ENCODE results near the gene MARK3. TPM values are rescaled to one million over a fixed set of nuclear protein-coding genes. Genes with fewer than 3 reads are reported as not detected.

MARK3 gene
- total and polyA plus RNA-seq, 2 of the 13 experiments (the other 11 are each of a cell fraction or from before 2014, with no cell fraction given), result 47.7 to 56.6 TPM

DNA sequence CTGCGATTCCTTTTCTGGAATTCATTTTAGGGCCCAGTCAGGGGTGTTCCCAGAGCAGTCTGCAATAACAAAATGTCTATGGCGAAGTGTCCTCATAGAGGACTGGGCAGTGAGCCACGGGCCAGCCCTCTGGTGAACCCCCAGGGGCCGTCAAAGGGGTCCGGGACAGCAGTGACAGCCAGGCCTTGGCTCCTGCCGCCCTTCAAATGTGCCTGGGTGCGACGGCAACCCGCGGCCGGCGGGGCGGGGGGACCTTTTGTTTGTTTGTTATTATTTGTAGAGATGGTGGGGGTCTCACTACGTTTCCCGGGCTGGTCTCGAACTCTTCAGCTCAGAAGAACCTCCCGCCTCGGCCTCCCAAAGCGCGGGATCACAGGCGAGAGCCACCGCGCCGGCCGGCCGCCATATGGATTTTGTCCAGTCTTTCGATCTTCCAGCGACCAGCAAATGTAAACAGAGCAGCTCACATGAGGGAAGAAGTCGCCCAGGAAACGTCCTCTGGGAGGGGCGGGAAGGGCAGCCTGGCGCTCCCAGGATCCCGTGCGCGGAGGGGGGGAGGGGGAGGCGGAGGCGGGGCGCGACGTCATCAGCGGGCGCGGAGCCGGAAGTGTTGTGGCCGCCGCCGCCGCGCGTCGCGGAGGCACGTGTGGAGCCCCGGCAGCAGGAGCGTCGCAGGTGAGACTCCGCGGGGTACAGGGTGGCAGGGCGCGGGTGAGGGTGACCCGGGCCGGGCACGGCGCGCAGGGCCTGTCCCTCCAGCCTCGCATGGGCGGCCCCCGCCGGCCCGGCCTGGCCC, 143.6 kb downstream of the MARK3 start, which contains the start of gene TRMT61A (continued):
- TF ChIP-seq GMEB1 (CRISPR knock-in tag; IDR thresholded peaks at IDR 0.05; ENCODE audit: borderline replicate concordance), result peak; percentile 51
- TF ChIP-seq ZNF777 (CRISPR knock-in tag; IDR thresholded peaks at IDR 0.05), result 0 out of 2 replicates have a peak, but pooled peaks have one; percentile 24
- no peak for TF ChIP-seq SRSF1 (optimal IDR thresholded peaks at IDR 0.05; ENCODE audit: low read depth, low read length)
- no peak for TF ChIP-seq EZH2 (conservative IDR thresholded peaks at IDR 0.05; ENCODE audit: low read depth, low read length)
- TF ChIP-seq DMAP1 (CRISPR knock-in tag; IDR thresholded peaks at IDR 0.05), result peak; percentile 66
- no peak for TF ChIP-seq ARID2 (CRISPR knock-in tag; IDR thresholded peaks at IDR 0.05; ENCODE audit: borderline replicate concordance)
- no peak for TF ChIP-seq TBX3 (IDR thresholded peaks at IDR 0.05; ENCODE audit: borderline replicate concordance)
- TF ChIP-seq SOX13 (IDR thresholded peaks at IDR 0.05), result no peak
- TF ChIP-seq SOX13 (CRISPR knock-in tag; conservative IDR thresholded peaks at IDR 0.05 in 1 of 2, IDR thresholded peaks at IDR 0.05 in 1 of 2), result peak in 1 of 2 experiments; percentile 38; a peak in 2 of 4 replicates
- TF ChIP-seq NR2F2 (IDR thresholded peaks at IDR 0.05; ENCODE audit: borderline replicate concordance, low read depth), result peak; percentile 8; the same call in 1 of the 2 replicates
- TF ChIP-seq ZNF225 (CRISPR knock-in tag; IDR thresholded peaks at IDR 0.05), result 0 out of 2 replicates have a peak, but pooled peaks have one; percentile 14
- TF ChIP-seq ADNP (CRISPR knock-in tag; IDR thresholded peaks at IDR 0.05), result no peak
- 0 out of 2 replicates have a peak, but pooled peaks have one; percentile 31 for TF ChIP-seq ZFP91 (CRISPR knock-in tag; IDR thresholded peaks at IDR 0.05; ENCODE audit: borderline replicate concordance)
- TF ChIP-seq ELF1 (CRISPR knock-in tag; IDR thresholded peaks at IDR 0.05), result peak; percentile 68
- peak; percentile 69; the same call in 1 of the 2 replicates for TF ChIP-seq TFE3 (CRISPR knock-in tag; IDR thresholded peaks at IDR 0.05)
- 0 out of 2 replicates have a peak, but pooled peaks have one; percentile 44 for TF ChIP-seq SSRP1 (CRISPR knock-in tag; IDR thresholded peaks at IDR 0.05)
- peak; percentile 16 for TF ChIP-seq AGO1 (IDR thresholded peaks at IDR 0.05; ENCODE audit: low read depth, low read length, poor library complexity, severe bottlenecking)
- TF ChIP-seq ZNF550 (CRISPR knock-in tag; IDR thresholded peaks at IDR 0.05; ENCODE audit: borderline replicate concordance), result no peak
- no peak for TF ChIP-seq SRY (CRISPR knock-in tag; IDR thresholded peaks at IDR 0.05)
- TF ChIP-seq PITX1 (CRISPR knock-in tag; IDR thresholded peaks at IDR 0.05), result peak; percentile 66
- no peak for TF ChIP-seq NFKBIZ (CRISPR knock-in tag; IDR thresholded peaks at IDR 0.05)
- no peak for TF ChIP-seq ZFP36 (IDR thresholded peaks at IDR 0.05; ENCODE audit: borderline replicate concordance, low read depth, low read length, partially characterized antibody)
- TF ChIP-seq SNAPC2 (CRISPR knock-in tag; IDR thresholded peaks at IDR 0.05), result no peak
- TF ChIP-seq ZNF549 (CRISPR knock-in tag; IDR thresholded peaks at IDR 0.05), result no peak
